Activated CD4-positive, alpha-beta T cell treated with anti-CD3 and anti-CD28 coated beads for 36 hours (primary cell): ENCODE results near the gene FTO. TPM values are rescaled to one million over a fixed set of nuclear protein-coding genes. Genes with fewer than 3 reads are reported as not detected.

Experiments used
- ATAC-seq: fragments of 200-7000 bp; cut with Tn5 transposase; one replicate; pipeline ENCODE4 v1.10.0; 2021; ENCODE audit warnings: mild to moderate bottlenecking, moderate library complexity
- CTCF ChIA-PET: fragments of 350-600 bp; sonication (Branson Sonifier 250); formaldehyde crosslinking; loops from one replicate; lab custom pipeline; 2021; ENCODE audit warnings: antibody characterized with exemption; lab: Charles Lee
- POLR2A ChIA-PET: fragments of 350-600 bp; sonication (Branson Sonifier 250); formaldehyde crosslinking; loops from one replicate; lab custom pipeline; 2021; ENCODE audit warnings: antibody characterized with exemption, inconsistent platforms; lab: Charles Lee
- DNase-seq: peaks from one replicate; pipeline ENCODE4 v3.0.0-alpha.2; 2020
- H3K27ac Mint-ChIP-seq: one replicate; pipeline ENCODE4 v1.8.0; 2021; ENCODE audit warnings: mixed read lengths
- H3K27me3 Mint-ChIP-seq: one replicate; pipeline ENCODE4 v1.8.0; 2021; ENCODE audit warnings: mixed read lengths
- H3K36me3 Mint-ChIP-seq: one replicate; pipeline ENCODE4 v1.8.0; 2021; ENCODE audit warnings: low read depth, mixed read lengths
- H3K4me1 Mint-ChIP-seq: one replicate; pipeline ENCODE4 v1.8.0; 2021; ENCODE audit warnings: mixed read lengths
- H3K4me3 Mint-ChIP-seq: one replicate; pipeline ENCODE4 v1.8.0; 2021; ENCODE audit warnings: mild to moderate bottlenecking, moderate library complexity, mixed read lengths
- H3K9me3 Mint-ChIP-seq: one replicate; pipeline ENCODE4 v1.8.0; 2021; ENCODE audit warnings: low read depth, mixed read lengths
- intact Hi-C, 2 experiments: fragments of 100-400 bp; cut with DNase I in 1 of 2; cut with micrococcal nuclease in 1 of 2; formaldehyde crosslinking; loops; one replicate each; pipeline versions ENCODE4 v1.14.2 to v1.15.1; 2022 to 2024; cut with DNase I, micrococcal nuclease
- total RNA-seq, 2 experiments: library from RNA; stranded (reverse); gene quantifications; one replicate each; pipeline ENCODE4 v1.2.3, GENCODE V29; 2021

FTO gene
- total RNA-seq, 2 experiments from 2014 or later, result 50.9 to 57.6 TPM

GRCh38 chr16:53753431-53753830, 49.5 kb downstream of the FTO start:
- Mint-ChIP-seq H3K27me3 (no peaks in the 10 kb centered on the region), H3K9me3 (no peaks in the 10 kb centered on the region), H3K27ac (no peak overlapping the region), H3K4me1 (peaks cover 4% of the 10 kb centered on the region), H3K4me3 (no peak overlapping the region), H3K36me3 (peaks cover under 1% of the 10 kb centered on the region)
- intact Hi-C loops, result no loop called here
- no peak for ATAC-seq
- ChIA-PET CTCF (interaction anchor here (0.9 kb wide), 1 partner anchor 9 kb away, joined by 4 read pairs; no protein-coding TSS in a partner anchor), POLR2A (no interaction called here)
- DNase-seq, result no peak

DNA sequence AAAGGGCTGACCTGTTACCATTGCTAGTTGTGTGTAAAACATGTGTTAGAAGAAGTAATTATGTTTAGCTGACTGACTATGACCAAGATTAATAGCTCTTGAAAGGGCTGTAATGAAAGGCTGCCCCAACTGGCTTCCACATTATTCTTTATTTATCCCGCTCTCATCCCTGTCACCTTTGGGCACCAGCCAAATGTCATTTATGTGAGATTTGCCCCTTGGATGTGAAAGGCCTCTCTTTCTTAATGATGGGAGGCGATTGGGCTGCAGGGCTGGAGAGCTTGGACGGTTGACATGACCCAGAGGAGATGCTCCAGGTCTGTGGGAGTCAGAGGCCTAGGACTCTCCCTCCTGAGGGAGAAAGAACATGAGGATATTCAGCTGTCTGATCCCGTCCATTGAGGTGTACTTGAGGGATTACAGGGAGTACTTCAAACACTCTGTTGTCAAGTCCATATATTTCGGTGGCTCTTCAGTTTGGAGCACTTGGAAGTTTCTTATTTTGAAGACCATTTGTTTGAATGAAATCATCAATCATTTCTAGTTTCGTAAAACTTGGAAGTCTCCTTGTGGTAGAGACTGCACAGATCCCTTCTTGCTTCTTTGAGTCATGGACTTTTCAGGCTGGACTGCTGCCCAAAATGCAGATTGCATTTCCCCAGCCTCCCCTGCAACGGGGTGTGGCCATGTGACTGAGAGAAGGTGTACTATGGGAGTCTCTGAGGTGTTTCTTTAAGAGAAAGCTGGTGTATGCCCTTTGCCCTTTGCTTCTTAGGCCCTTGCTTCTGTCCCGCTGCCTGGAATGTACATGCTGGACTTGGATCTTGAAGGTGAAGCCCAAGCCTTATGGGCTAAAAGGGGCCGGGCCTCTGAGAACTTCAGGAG, 51.3 kb downstream of the FTO start:
- ChIA-PET POLR2A (no interaction called here), CTCF (interaction anchor here (0.7 to 1.5 kb wide), 4 partner anchors 12 to 51 kb away, joined by 3 to 7 read pairs (median 6); no protein-coding TSS in a partner anchor)
- intact Hi-C loops, result no loop called here
- H3K9me3 Mint-ChIP-seq, result no peaks in the 10 kb centered on the region
- no peak overlapping the region for H3K4me3 Mint-ChIP-seq
- peaks cover 3% of the 10 kb centered on the region for H3K36me3 Mint-ChIP-seq
- peaks cover 4% of the 10 kb centered on the region for H3K4me1 Mint-ChIP-seq
- ATAC-seq (no peak), DNase-seq (no peak)
- H3K27me3 Mint-ChIP-seq, result no peaks in the 10 kb centered on the region
- H3K27ac Mint-ChIP-seq, result no peak overlapping the region

DNA sequence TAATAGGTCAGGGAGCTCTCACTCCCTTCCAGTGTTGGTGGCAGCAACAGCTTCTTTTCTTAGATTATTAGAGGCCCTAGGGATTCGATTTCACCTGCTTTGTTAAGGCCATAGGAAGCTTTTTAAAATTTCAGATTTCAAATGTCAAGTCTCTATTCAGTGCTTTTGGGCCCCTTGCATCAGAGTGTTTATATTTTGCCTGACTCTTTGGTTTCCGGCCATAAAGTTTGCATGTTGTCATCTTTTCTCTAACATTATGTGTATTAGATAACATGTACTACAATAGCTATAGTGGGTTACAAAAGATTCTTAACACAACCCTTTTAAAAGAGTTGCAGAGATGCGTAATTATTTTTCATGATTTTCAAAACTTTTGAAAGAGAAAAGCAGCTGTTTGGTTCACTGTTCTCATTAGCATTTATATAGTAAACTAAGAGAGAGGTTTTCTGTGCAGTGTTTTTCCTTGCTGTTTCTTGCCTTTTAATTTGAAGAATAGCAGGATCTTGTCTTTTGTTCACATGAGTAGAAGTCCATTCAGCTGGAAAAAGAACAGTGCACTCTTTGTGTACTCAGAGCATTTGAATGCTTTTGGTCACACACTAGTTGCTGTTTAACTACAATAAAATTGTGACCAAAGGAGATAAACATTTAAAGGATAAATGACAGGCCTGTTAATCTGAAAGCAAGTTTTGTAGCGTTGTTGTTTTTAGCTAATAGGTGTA, 52.5 kb downstream of the FTO start:
- Mint-ChIP-seq H3K36me3 (peaks cover 3% of the 10 kb centered on the region), H3K9me3 (no peaks in the 10 kb centered on the region), H3K4me3 (no peak overlapping the region), H3K4me1 (peaks cover 8% of the 10 kb centered on the region), H3K27ac (no peak overlapping the region), H3K27me3 (no peaks in the 10 kb centered on the region)
- DNase-seq (no peak), ATAC-seq (no peak)
- CTCF ChIA-PET, result interaction anchor here (1.1 kb wide), 2 partner anchors 19 to 207 kb away, joined by 3 to 6 read pairs; no protein-coding TSS in a partner anchor
- POLR2A ChIA-PET, result no interaction called here
- intact Hi-C loops, result no loop called here

DNA sequence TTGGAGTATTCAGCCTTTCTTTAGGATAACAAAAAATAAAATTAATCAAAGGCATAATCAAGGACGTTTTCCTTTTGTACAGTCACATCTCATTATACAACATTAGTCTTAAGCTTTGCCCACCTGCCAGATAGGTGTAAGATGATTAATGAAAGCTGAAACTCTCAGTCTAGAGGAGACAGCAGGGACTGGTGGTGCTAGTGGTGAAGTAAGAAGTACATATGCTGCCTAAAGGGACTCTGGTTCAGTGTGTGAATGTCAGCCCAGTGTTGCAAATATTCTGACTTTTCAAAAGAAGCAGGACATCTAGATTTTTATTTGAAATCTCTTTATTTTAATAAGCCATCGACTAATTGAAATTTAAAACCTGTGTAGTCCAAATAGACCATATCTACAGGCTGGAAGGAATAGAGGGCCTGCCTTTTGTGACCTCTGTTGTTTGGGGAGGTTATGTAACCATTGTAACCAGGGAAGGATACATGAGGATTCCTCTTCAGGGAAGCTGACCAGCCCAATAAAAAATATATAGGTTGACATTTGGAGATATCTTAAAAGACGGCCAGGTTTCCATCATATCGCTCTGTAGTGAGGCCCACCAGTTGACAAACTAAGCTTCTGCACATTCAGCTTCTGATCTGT, 54.1 kb downstream of the FTO start:
- ATAC-seq, result no peak
- no peak for DNase-seq
- CTCF ChIA-PET, result interaction anchor here (1.1 to 1.2 kb wide), 2 partner anchors 15 to 18 kb away, joined by 4 to 5 read pairs; no protein-coding TSS in a partner anchor
- Mint-ChIP-seq H3K4me3 (no peak overlapping the region), H3K27me3 (no peaks in the 10 kb centered on the region), H3K36me3 (peaks cover 3% of the 10 kb centered on the region), H3K9me3 (no peaks in the 10 kb centered on the region), H3K4me1 (peaks cover 11% of the 10 kb centered on the region), H3K27ac (no peak overlapping the region)
- POLR2A ChIA-PET, result interaction anchor here (0.6 kb wide), 1 partner anchor 279 kb away, joined by 3 read pairs; no protein-coding TSS in a partner anchor
- intact Hi-C loops, result no loop called here

DNA sequence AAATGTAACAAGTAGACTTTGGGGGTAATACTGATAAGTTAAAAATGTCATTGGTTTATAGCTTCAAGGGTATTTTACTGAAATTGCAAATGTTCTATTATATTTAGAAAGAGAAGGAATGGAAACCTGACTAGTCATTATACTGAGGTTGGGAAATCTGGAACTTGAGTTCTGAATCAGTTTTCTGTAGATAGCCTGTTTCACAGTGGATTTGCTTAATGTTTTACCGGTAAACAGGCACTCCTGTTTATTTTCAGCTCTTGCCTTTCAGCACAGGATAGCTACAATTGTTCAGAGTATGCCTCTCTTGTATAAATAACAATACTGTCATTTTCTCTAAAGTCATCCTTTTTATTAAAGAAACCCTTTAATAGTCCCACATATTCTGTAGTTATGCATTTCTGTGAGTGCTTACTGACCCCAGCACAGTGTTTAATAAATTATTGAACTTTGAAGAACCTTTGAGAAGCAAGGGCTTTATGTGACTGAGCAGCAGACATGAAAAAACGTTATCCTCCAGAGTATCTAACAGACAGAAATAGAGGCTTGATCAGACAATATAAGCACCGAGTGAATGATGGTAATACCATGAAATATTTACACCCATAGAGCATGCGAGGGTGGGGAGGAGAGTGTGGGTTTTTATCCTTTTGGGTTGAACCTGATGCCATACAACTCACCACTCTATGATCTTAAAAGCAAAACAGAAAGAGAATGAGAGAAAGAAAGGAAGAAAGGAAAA, 58.2 kb downstream of the FTO start:
- Mint-ChIP-seq H3K9me3 (no peaks in the 10 kb centered on the region), H3K27me3 (no peaks in the 10 kb centered on the region), H3K36me3 (peaks cover 3% of the 10 kb centered on the region), H3K27ac (no peak overlapping the region), H3K4me1 (peaks cover 18% of the 10 kb centered on the region), H3K4me3 (no peak overlapping the region)
- ChIA-PET CTCF (no interaction called here), POLR2A (no interaction called here)
- DNase-seq, result no peak
- no peak for ATAC-seq
- intact Hi-C loops, result no loop called here

GRCh38 chr16:53766304-53767016, 62.5 kb downstream of the FTO start:
- POLR2A ChIA-PET, result no interaction called here
- Mint-ChIP-seq H3K4me1 (peaks cover 33% of the 10 kb centered on the region), H3K9me3 (no peaks in the 10 kb centered on the region), H3K36me3 (no peaks in the 10 kb centered on the region), H3K27me3 (no peaks in the 10 kb centered on the region), H3K4me3 (no peak overlapping the region), H3K27ac (no peak overlapping the region)
- CTCF ChIA-PET, result no interaction called here
- no peak for ATAC-seq
- intact Hi-C loops, result no loop called here
- no peak for DNase-seq

DNA sequence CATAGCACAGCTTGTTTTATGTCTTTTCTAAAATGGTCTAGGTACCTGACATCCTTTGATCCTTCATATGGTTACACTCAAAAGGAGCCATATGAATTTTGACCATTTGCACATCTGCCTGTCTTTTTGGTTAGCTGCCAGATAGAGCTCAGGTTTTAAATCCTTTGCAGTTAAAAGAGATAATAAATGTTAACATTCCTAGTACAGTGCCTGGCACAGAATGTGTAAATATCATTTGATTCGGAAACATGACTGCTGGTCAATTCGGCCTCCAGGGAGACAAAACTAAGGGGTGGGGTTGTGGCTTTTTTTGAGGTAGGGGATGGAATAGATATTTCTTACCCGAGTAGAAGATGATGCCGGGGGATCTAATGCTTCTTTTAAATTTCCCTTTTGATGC, 64.2 kb downstream of the FTO start:
- no peaks in the 10 kb centered on the region for H3K9me3 Mint-ChIP-seq
- ChIA-PET CTCF (interaction anchor here (0.6 to 1.6 kb wide), 4 partner anchors 13 to 866 kb away, joined by 3 to 8 read pairs (median 3); no protein-coding TSS in a partner anchor), POLR2A (no interaction called here)
- no peak overlapping the region for H3K4me3 Mint-ChIP-seq
- ATAC-seq (no peak), DNase-seq (no peak)
- no peaks in the 10 kb centered on the region for H3K27me3 Mint-ChIP-seq
- H3K36me3 Mint-ChIP-seq, result no peaks in the 10 kb centered on the region
- intact Hi-C loops, result loop anchor here in 1 of 2 experiments (1.0 kb wide), 1 partner anchor 23 kb away; no protein-coding TSS in a partner anchor
- H3K4me1 Mint-ChIP-seq, result peaks cover 27% of the 10 kb centered on the region
- H3K27ac Mint-ChIP-seq, result no peak overlapping the region

DNA sequence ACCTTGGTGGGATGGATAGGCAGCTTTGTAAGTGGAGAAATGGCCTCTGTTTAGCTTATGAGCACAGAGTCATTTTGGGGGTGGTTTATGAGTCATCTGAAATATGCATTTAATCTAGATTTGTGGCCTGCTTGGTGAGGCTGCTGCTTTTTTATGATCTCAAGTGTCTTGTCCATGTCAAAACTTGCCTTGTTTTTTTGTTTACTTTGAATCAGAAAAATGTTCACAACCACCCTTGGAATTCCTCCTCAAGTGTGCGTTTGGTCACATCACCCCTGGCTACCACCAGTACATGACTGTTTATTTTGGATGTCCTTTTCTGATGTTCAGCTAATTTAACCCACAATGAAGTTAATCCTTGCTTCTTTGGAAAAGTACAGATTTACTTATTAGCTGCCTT, 64.6 kb downstream of the FTO start:
- Mint-ChIP-seq H3K36me3 (no peaks in the 10 kb centered on the region), H3K4me1 (peaks cover 26% of the 10 kb centered on the region), H3K27me3 (no peaks in the 10 kb centered on the region), H3K9me3 (no peaks in the 10 kb centered on the region), H3K27ac (no peak overlapping the region), H3K4me3 (no peak overlapping the region)
- DNase-seq (peak; percentile 15), ATAC-seq (peak; percentile 81)
- intact Hi-C loops, result loop anchor here in 1 of 2 experiments (1.0 kb wide), 1 partner anchor 23 kb away; no protein-coding TSS in a partner anchor
- ChIA-PET POLR2A (no interaction called here), CTCF (interaction anchor here (0.6 to 1.6 kb wide), 4 partner anchors 12 to 866 kb away, joined by 3 to 8 read pairs (median 3); no protein-coding TSS in a partner anchor)

DNA sequence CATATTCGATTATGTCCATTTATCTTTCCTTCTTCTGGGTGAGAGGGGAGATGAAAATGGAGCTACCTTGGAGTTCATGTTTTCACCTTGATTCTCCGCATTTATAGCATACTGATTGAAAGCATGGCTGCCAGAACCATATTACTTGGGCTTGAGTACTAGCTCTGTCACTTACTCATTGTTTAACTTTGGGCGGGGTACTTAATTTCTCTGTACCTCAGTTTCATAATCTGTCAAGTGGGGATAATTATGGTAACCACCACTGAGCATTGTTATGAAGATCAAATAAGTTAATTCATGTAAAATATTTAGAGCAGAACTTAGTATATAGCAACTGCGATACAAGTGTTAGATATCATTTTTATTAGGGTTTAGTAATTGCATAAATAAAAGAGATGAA, 65.2 kb downstream of the FTO start:
- intact Hi-C loops, result no loop called here
- H3K27me3 Mint-ChIP-seq, result no peaks in the 10 kb centered on the region
- H3K4me1 Mint-ChIP-seq, result peaks cover 20% of the 10 kb centered on the region
- ChIA-PET CTCF (interaction anchor here (0.8 to 1.6 kb wide), 3 partner anchors 12 to 219 kb away, joined by 3 to 8 read pairs (median 3); no protein-coding TSS in a partner anchor), POLR2A (no interaction called here)
- H3K9me3 Mint-ChIP-seq, result no peaks in the 10 kb centered on the region
- H3K27ac Mint-ChIP-seq, result no peak overlapping the region
- no peak for ATAC-seq
- no peak overlapping the region for H3K4me3 Mint-ChIP-seq
- H3K36me3 Mint-ChIP-seq, result no peaks in the 10 kb centered on the region
- no peak for DNase-seq

DNA sequence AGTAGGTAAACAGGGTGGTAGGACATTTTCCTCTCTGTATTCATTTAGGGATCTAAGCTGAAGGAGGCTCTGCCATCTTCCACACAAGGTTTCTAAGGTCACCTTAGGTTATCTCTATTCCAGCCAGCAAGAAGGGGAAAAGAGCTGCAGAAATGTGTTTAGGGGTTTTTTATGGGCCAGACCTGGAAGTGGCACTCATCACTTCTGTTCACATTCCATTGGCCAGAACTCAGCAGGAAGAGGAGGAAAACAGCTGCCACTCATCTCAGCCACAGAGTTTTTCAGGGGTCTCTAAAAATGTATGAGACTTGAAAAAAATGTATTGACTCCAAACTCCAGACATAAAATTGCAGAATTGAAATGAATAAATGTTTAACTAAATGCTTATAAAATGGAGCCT, 65.8 kb downstream of the FTO start:
- peaks cover 3% of the 10 kb centered on the region for H3K36me3 Mint-ChIP-seq
- POLR2A ChIA-PET, result no interaction called here
- no peaks in the 10 kb centered on the region for H3K27me3 Mint-ChIP-seq
- CTCF ChIA-PET, result no interaction called here
- H3K4me3 Mint-ChIP-seq, result no peak overlapping the region
- ATAC-seq (no peak), DNase-seq (no peak)
- intact Hi-C loops, result loop anchor here in 1 of 2 experiments (10.0 kb wide), 1 partner anchor 1165 kb away; the partner anchor contains the start of gene IRX5
- peaks cover 22% of the 10 kb centered on the region for H3K4me1 Mint-ChIP-seq
- no peak overlapping the region for H3K27ac Mint-ChIP-seq
- H3K9me3 Mint-ChIP-seq, result no peaks in the 10 kb centered on the region
